ENCODE measurements around the gene CPNE6.

- TF ChIP-seq, protein P1, sequence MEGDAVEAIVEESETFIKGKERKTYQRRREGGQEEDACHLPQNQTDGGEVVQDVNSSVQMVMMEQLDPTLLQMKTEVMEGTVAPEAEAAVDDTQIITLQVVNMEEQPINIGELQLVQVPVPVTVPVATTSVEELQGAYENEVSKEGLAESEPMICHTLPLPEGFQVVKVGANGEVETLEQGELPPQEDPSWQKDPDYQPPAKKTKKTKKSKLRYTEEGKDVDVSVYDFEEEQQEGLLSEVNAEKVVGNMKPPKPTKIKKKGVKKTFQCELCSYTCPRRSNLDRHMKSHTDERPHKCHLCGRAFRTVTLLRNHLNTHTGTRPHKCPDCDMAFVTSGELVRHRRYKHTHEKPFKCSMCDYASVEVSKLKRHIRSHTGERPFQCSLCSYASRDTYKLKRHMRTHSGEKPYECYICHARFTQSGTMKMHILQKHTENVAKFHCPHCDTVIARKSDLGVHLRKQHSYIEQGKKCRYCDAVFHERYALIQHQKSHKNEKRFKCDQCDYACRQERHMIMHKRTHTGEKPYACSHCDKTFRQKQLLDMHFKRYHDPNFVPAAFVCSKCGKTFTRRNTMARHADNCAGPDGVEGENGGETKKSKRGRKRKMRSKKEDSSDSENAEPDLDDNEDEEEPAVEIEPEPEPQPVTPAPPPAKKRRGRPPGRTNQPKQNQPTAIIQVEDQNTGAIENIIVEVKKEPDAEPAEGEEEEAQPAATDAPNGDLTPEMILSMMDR (IDR thresholded peaks at IDR 0.05): no peak
- TF ChIP-seq EZH2 (IDR thresholded peaks at IDR 0.05; ENCODE audit: borderline replicate concordance, insufficient read depth, low read depth, low read length, poor library complexity, severe bottlenecking): no peak
Observed at GRCh38 chr14:24064091-24064795, 7.1 kb upstream of the CPNE6 start.

Measured in B cell (primary cell).